ENCODE data around the gene NEAT1.
"Not testable (repeated sequence)": the region's sequence is repeated elsewhere in the genome, so short reads cannot be mapped to it uniquely, and the experiment has no call there.

NEAT1 gene

DNA sequence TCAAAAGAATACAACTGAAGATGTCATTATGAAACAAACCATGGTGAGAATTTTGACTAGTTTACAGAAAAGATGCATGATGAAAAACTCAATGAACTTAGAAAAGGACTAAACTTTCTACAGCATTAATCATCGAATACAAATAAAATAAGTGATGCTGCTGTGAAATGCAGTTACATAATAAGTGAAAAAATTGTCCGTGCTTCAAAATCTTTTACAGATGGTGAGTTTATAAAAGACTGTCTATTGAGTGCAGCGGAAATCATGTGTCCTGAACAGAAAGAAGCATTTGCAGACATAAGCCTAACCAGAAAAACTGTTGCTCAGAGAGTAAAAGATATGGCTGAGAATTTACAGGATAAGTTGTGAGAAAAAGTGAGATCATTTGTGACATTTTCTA is 33.8 kb downstream of the NEAT1 start:
- no peak for DNase-seq

DNA sequence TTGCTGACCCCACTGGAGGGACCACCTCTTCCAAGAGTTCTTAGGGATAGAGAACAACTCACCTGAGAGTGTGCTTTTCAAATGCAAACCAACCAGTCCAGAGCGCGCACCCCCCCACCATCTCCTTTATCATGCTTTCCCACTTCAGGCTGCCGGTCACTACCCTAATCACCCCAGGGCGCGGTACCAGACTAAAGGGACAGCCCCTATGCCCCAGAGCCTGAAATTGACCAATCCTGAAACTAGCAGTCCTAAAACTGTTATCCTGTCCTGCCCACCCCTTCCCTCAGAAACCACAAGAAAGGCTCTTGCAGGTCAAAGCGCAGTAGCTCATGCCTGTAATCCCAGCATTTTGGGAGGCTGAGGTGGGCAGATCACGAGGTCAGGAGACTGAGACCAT is 37.0 kb downstream of the NEAT1 start:
- DNase-seq, result no peak

DNA sequence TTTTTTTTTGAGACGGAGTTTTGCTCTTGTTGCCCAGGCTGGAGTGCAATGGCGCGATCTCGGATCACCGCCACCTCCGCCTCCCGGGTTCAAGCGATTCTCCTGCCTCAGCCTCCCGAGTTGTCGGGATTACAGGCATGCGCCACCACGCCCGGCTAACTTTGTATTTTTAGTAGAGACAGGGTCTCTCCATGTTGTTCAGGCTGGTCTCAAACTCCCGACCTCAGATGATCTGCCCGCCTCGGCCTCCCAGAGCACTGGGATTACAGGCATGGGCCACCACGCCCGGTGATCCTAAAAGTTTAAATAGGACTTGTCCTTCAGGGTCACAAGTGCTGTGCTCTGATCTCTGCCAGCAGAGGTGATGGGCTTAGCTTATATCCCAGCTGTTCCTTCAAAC is 42.9 kb downstream of the NEAT1 start:
- DNase-seq, result not testable (repeated sequence)

DNA sequence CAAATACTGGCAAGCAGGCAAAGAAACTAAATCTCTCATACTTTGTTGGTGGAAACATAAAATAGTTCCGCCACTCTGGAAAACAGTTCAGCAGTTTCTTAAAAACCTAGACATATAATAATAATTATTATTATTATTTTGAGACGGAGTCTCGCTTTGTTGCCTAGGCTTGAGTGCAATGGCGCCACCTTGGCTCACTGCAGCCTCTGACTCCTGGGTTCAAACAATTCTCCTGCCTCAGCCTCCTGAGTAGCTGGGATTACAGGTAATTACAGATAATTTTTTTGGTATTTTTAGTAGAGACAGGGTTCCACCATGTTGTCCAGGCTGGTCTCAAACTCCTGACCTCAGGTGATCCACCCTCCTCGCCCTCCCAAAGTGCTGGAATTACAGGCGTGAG is 44.7 kb downstream of the NEAT1 start:
- not testable (repeated sequence) for DNase-seq

DNA sequence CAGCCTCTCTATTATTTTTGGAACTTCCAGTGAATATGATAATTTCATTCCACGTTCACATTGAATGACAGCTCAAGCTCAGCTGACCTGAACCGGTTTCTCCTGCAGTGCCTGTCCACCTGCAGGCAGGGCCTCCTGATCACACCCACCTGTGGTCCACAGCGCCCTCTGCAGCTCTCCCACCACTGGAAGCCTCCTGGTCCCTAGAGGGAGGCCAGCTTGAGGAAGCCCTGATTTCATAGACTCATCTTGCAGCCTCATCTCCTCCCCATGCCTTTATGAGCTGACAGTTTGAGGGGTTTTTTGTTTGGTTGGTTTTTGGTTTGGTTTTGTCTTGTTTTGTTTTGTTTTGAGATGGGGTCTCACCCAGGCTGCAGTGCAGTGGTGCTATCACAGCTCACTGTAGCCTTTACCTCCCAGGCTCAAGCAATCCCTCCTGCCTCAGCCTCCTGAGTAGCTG is 46.3 kb downstream of the NEAT1 start:
- DNase-seq, result peak; percentile 23

DNA sequence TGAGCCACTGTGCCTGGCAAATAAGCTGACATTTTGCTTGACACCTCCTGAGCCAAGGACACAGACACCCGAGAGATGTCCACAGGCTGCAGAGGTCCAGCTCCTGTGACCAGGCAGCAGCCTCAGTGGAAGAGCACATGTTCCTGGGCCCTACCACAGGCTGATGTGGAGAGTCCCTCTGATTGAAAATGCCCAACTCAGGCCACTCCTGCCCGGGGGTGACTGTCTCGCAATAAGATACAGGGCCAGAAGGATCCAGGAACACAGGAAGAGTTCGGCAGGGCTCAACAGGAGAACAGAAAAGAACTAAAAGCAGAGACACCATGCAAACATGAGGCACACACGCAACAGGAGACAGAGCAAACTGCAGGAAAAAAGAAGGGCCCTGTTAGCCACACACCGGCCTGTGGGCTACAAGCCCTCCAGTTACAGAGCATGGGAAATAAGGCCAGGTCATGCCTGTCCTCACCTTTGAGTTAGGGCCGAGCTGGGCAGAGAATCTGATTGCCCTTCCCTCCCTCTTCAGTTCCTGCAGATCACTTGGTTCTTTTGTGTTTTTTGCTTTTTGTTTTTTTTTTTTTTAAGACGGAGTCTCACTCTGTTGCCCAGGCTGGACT is 47.9 kb downstream of the NEAT1 start:
- no peak for DNase-seq

DNA sequence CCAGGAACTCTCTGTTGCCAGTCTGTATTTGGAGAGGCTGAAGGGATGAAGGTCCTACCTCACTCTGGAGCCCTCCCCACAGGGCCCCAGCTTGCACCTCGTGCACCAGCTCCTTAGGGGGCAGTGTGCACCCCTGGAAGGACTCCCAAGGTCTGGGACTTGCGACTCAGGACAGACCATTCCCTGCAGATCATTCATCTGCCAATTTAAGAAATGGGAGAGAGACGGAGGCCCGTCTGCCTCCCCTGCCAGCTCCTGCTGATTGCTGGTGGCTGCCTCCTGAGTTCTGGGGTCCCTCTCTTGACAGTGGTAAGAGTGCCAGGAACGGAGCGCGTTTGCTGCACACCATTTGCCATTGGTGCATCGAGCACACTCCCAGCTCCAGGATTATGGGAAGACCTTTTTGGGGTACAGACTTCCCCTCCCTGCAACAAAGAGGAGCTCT is 48.9 kb downstream of the NEAT1 start:
- DNase-seq, result no peak

DNA sequence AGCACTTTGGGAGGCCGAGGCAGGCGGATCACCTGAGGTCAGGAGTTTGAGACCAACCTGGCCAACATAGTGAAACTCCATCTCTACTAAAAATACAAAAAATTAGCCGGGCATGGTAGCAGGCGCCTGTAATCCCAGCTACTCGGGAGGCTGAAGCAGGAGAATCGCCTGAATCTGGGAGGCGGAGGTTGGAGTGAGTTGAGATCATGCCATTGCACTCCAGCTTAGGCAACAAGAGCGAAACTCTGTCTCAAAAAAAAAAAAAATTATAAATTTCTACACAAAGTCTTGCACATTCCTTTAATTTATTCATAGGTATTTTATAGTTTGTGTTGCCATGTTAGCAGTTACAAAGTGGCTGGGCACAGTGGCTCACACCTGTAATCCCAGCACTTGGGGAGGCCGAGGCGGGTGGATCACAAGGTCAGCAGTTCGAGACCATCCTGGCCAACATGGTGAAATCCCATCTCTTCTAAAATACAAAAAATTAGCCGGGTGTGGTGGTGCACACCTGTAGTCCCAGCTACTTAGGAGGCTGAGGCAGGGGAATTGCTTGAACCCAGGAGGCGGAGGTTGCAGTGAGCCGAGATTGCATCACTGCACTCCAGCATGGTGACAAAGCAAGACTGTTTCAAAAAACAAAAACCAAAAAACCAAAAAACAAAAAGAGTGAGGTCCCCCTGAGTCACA is 50.1 kb downstream of the NEAT1 start:
- not testable (repeated sequence) for DNase-seq

DNA sequence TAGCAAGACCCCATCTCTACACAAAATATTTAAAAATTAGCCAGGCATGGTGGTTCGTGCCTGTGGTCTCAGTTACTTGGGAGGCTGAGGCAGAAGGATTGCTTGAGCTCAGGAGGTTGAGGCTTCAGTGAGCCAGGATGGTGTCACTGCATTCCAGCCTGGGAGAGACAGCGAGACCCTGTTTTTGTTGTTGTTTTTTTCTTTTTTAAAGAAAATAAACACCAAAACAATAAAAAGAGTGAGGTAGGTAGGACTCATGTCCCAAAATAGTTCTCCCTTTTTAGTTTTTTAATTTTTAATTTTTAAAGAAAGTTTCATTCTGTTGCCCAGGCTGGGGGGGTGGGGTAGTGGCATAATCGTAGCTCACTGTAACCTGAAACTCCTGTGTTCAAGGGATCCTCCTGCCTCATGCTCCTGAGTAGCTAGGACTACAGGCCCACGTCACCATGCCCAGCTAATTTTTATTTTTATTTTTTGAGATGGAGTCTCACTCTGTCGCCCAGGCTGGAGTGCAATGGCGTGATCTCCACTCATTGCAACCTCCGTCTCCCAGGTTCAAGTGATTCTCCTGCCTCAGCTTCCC is 50.8 kb downstream of the NEAT1 start:
- DNase-seq, result no peak

DNA sequence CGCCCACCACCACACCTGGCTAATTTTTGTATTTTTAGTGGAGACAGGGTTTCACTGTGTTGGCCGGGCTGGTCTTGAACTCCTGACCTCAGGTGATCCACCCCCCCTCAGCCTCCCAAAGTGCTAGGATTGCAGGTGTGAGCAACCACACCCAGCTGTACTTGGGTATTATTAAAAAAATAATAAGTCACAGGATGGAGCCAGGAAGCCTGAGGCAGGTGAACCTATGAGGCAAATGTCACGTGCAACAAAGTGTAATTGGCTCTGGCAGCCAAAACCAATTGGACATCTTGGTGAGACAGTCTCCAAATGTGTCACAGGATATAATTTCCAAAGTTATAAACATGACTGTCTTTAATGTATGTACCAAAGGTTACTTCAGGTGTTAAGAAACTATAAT is 52.3 kb downstream of the NEAT1 start:
- DNase-seq, result no peak

DNA sequence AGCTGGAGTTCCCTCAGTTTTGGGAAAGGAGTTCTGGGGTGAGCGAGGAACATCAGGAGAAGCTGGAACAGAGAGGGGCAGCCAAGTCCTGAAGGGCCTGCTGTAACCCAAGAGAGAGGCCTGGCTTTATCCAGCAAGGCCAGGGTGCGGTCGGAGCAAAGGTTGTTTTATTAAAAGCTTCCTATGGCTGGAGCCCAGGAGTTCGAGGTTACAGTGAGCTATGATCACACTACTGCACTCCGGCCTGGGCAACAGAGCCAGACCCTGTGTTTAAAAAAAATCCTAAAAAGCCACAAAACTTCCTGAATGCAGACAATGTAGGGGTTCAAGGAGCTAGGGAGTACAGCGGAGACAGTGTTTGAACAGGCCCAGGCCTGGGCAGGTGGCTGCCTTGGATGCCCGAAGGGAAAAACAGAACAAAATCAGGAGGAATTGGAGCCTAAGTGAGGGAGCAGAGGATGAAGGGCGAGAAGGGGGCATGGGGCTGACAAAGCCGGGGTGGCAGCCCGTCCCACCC is 54.1 kb downstream of the NEAT1 start:
- DNase-seq, result no peak

DNA sequence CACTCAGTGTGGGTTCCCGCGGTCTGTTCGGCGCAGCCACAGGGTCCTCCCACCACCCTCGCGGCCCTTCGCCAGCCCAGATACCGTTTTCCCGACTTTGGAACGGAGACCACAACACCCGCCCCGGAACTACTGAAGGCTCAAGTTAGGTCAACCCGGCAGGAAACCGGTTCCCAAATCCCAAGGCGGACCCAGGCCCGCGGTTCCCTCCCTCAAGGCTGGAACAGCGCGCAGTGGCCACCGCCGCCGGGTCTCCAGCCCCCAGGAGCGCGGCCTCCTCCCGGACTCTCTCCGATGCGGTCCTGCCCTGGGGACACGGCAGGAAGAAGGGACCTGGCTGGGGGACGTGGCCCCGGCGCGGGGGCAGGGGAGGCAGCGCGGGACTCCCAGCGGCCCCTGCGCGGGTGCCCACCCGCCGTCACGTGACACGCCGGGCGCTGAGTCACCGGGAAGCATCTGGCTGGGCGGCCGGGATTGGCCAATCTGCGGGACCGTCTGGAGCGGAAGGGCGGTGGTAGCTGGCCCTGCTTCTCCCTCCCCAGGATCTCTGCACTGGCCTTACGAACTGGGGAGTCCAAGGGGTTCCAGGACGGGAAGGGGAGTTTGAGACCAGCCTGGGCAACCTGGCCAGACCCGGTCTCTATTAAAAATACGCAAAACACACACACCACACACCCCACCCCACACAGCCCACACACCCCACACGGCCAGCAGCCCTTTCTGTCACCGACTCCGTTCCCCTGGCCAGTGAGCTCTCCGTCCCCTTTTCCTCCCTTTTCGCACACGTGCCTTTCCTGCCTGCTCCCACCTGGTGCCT is 54.8 kb downstream of the NEAT1 start:
- DNase-seq, result peak; percentile 60

DNA sequence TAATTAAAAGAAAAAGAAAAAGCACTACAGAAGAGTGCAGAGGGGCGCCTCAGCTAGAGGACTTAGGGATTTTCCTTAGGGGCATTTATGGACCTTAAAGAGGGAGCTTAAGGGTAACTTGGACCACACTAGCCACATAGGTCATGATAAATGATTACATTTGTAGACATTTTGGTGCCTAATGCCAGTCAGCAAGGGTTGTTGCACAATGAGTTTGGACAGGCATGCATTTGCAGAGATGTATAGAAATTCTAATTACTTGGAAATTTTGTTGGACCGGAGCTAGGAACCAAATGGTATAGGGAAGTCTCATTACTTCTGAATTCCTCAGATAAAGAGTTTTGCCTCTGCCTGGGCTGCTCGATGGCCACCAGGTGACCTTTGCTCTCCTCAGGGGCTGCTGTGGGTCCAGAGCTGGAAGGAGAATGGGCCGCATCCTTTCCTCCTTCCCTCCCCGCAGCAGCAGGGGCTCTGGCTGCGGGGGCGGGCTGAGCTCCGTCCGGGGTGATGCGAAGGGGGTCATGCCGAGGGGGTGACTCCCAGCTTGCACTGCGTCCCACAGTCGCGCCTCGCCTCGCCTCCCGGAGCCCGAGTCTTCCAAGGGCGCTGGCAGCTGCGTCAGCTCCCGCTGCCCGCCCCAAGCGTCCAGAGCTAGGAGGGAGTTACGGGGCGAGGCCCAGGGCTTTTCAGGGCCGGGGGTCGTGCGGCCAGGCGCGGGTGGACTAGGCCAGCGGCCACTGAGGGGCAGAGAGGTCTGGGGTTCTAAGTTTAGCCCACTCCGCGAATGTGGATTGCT is 56.0 kb downstream of the NEAT1 start:
- DNase-seq, result no peak

DNA sequence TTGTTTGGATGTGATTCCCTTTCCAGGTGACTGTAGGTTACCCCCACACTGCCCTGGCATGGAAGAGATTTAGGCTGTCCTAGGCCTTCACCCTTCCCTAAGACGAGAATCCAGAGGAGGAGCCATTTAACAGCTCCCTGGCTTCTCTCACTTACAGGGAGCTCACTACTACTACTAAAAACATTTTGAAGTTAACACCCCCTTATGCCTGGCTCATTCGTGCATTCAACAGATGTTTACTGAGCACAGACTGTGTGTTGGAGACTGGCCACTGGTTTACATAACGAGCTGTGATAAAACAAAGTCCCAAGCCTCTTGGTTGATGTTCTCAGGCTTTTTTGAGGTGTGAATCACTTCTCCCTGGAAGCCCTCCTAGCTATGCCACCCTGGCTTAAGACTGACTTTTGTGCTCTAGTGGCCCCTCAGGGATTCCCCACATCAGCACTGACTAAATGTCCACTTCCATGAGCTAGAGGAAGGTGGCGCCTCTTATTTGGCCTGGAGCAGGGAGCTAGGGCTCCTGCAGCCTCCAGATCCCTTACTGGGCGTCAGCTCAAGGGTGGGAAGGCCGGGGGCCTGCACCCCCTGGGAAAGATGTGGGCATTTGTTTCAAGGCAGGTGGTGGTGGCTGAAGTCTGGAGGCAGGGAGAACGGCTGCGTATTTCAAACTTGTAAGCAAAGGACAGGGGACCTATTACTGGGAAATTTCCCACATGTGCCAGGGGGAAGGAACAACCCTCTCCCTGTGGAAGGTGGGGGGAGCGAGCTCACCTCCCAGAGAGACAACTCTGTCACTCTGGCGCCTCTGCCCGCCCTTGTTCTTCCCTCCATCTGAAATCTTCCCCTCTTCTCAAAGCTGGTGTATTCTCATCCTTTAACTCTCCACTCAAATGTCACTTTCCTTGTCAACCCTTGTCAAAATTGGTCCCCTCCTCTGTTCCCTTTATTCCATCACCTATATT is 56.9 kb downstream of the NEAT1 start:
- no peak for DNase-seq

DNA sequence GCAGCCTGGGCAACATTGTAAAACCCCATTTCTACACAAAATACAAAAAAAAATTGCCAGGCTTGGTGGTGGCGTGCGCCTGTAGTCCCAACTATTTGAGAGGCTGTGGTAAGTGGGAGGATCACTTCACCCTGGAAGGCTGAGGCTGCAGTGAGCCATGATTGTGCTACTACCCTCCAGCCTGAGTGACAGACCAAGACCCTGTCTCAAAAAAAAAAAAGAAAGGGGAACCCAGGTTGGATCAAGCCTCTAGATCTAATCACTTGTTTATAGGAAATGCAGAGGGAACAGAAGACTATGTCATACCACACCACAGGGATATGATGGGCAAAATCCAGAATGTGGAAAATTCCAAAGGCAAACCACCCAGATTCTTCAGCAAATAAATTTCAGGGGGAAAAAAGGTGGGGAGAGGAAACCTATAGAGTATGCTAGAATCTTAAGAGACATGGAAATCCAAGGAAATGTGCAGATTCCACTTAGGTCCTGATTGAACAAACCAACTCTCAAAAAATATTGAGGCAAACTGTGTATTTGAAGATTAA is 59.8 kb downstream of the NEAT1 start:
- no peak for DNase-seq

DNA sequence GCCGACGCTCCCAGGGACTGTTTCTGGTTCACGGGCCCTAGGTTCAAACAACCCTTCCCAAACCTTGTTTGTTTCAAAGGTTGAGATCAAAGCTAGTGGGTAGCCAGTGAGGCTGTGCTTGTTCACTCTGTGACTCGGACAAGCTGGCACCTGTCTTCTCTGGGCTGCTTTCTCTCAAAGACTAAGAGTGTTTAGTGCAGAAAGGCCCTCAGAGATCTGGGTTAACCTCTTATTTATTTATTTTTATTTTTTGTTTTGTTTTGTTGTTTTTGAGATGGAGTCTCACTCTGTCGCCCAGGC is 63.3 kb downstream of the NEAT1 start:
- DNase-seq, result no peak

DNA sequence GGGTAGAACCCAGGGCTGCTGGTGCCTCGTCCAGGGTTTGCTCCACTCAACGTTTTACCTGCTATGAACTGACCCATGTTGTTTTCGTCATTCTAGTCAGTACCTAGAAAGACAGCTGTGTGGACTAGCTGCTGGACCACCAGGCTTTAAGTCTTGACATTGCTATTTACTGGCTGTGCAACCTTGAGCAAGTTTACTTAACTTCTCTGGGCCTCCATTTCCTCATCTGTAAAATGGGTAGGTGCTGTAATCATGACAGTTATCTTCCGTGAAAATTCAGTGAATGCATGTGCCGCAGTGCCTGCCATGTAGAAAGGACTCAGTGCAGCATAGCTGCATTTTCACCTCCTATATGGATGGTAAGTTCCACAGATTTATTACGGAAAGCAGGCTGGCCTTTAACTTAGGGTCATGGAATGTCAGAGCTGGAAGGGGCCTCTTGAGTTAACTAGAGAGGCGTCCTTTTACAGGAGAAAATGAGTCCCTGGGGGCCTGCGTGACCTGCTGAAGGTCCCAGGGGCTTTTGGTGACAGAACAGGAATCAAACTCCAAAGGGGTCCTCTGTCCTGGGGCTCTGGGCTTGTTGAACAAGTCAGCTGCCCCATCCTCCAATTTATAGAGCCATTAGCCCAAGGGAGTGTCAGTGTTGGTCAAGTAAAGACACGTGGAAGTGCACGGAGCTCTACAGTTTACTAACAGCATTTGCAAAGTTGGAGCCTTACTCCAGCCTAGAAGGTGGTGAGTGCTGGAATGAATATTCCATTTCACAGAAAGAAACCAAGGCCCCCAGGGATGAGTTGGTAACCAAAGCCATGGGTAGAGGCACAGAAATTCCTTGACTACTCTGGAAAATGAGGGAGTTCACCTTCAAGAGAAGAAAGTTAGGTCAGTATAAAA is 64.2 kb downstream of the NEAT1 start:
- DNase-seq, result no peak

DNA sequence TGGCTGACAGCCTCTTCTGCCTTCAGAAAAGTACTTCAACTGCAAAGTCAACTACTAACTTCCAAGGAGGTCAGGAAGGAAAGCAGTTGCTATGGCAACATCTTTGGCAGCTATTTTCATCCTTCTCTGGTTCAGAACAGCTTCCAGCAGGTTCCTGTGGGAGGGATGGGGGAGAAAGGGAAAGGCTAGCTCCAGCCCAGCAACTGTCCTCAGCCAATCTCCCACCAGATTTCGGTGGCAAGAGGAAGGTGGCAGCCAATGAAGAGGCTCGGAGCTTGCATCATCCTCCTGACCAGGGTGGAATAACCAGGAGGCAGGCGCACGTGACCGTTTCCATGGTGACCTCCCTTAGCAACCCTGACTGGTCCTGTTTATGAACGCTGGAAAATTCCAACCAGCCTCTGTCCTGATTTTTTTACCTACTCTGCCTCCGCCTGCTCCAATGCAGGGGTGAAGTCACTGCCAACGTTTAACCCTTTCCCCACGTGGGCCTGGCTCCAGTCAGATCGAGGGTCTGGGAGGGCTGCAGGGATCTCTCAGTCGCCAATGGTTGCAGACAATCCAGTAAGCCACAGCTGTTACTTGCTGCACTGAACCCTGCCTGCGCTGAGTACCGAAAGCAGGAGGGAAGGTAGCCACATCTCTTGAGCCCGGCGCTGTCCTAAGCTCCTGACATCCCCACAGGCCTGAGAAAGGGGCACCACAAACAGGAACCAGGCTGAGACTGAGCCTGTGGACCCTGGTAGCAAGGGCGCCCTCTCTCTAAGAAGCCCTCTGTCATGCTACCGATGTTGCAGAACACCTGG is 65.1 kb downstream of the NEAT1 start:
- DNase-seq, result peak; percentile 96
